PC-9 (cell line): ENCODE measurements around the gene SHC2. TPM values are rescaled to one million over a fixed set of nuclear protein-coding genes. Genes with fewer than 3 reads are reported as not detected.
A peak's percentile ranks its signal among the peaks of the same experiment; 100 is the strongest.
"Not testable (repeated sequence)": the region's sequence is repeated elsewhere in the genome, so short reads cannot be mapped to it uniquely, and the experiment has no call there.

ENCODE experiments used
- BruUV-seq: library from RNA; stranded (reverse); fragments of 400-500 nt; replicated peaks from 2 replicates; lab custom pipeline; 2021; lab: Mats Ljungman, UMichigan
- CTCF ChIA-PET: fragments of 300-600 bp; sonication (Branson Sonifier 250); formaldehyde crosslinking; loops from one replicate; lab custom pipeline; 2022; ENCODE audit warnings: antibody characterized with exemption; lab: Charles Lee
- POLR2A ChIA-PET: fragments of 300-600 bp; sonication (Branson Sonifier 250); formaldehyde crosslinking; loops from one replicate; lab custom pipeline; 2022; ENCODE audit warnings: antibody characterized with exemption; ENCODE audit not compliant: unreplicated experiment; lab: Charles Lee
- DNase-seq, 2 experiments: peaks; one replicate each; pipeline versions ENCODE4 v3.0.0 to v3.0.0-alpha.2; 2015 to 2022; ENCODE audit warnings: mixed read lengths in 1 of 2
- H2AFZ ChIP-seq: fragments of 200-600 bp; sonication (generic); 2 replicates; pipeline ENCODE4 v1.8.1; 2017; ENCODE audit warnings: antibody characterized with exemption
- H3F3A ChIP-seq: fragments of 200-600 bp; sonication (generic); 2 replicates; pipeline ENCODE4 v1.8.1; 2017; ENCODE audit warnings: antibody characterized with exemption, mild to moderate bottlenecking, low read depth; ENCODE audit not compliant: insufficient read depth
- H3K27ac ChIP-seq: fragments of 200-600 bp; sonication (generic); 2 replicates; pipeline ENCODE4 v1.6.1; 2016; ENCODE audit warnings: mixed run types
- H3K27me3 ChIP-seq: fragments of 200-600 bp; sonication (generic); 2 replicates; pipeline ENCODE4 v1.6.1; 2016; ENCODE audit warnings: low read depth, mixed run types; ENCODE audit not compliant: insufficient read depth
- H3K36me3 ChIP-seq: fragments of 200-600 bp; sonication (generic); 2 replicates; pipeline ENCODE4 v1.6.1; 2016; ENCODE audit warnings: low read depth, mixed run types
- H3K4me1 ChIP-seq: fragments of 200-600 bp; sonication (generic); replicated peaks from 2 replicates; pipeline ENCODE4 v1.6.1; 2016; ENCODE audit warnings: mixed run types; ENCODE audit not compliant: insufficient read depth
- H3K4me2 ChIP-seq: fragments of 200-600 bp; sonication (generic); 2 replicates; pipeline ENCODE4 v1.6.1; 2017; ENCODE audit warnings: mixed run types
- H3K4me3 ChIP-seq: fragments of 200-600 bp; sonication (generic); 2 replicates; pipeline ENCODE4 v1.6.1; 2016; ENCODE audit warnings: mixed run types
- H3K79me2 ChIP-seq: fragments of 200-600 bp; sonication (generic); 2 replicates; pipeline ENCODE4 v1.6.1; 2017; ENCODE audit warnings: low read depth, mixed run types
- H3K9me2 ChIP-seq: fragments of 200-600 bp; sonication (generic); 2 replicates; pipeline ENCODE4 v1.8.1; 2017; ENCODE audit warnings: mild to moderate bottlenecking; ENCODE audit not compliant: insufficient read depth
- H3K9me3 ChIP-seq: fragments of 200-600 bp; sonication (generic); 2 replicates; pipeline ENCODE4 v1.8.1; 2016; ENCODE audit warnings: low read depth; ENCODE audit not compliant: insufficient read depth
- H4K20me1 ChIP-seq: fragments of 200-600 bp; sonication (generic); 2 replicates; pipeline ENCODE4 v1.8.1; 2017; ENCODE audit not compliant: insufficient read depth
- EZH2 ChIP-seq: fragments of 200-600 bp; sonication (generic); IDR thresholded peaks from 2 replicates; pipeline ENCODE4 v1.8.0; 2017; ENCODE audit warnings: antibody characterized with exemption, low read depth
- intact Hi-C: fragments of 100-400 bp; cut with micrococcal nuclease; formaldehyde crosslinking; loops from one replicate; pipeline ENCODE4 v1.10.0; 2022; ENCODE audit not compliant: unreplicated experiment
- total RNA-seq: library from RNA; stranded (reverse); gene quantifications from 2 replicates; pipeline ENCODE4 v1.2.3, GENCODE V29; 2021
- TF ChIP-seq, protein P1 (sequence below): fragments of 200-600 bp; sonication (generic); conservative IDR thresholded peaks from 2 replicates; pipeline ENCODE4 v1.6.1; 2017; ENCODE audit warnings: mixed run types, antibody characterized with exemption, mild to moderate bottlenecking, moderate library complexity

SHC2 gene
- total RNA-seq, 1 experiment from 2014 or later, result 0.70 TPM

DNA sequence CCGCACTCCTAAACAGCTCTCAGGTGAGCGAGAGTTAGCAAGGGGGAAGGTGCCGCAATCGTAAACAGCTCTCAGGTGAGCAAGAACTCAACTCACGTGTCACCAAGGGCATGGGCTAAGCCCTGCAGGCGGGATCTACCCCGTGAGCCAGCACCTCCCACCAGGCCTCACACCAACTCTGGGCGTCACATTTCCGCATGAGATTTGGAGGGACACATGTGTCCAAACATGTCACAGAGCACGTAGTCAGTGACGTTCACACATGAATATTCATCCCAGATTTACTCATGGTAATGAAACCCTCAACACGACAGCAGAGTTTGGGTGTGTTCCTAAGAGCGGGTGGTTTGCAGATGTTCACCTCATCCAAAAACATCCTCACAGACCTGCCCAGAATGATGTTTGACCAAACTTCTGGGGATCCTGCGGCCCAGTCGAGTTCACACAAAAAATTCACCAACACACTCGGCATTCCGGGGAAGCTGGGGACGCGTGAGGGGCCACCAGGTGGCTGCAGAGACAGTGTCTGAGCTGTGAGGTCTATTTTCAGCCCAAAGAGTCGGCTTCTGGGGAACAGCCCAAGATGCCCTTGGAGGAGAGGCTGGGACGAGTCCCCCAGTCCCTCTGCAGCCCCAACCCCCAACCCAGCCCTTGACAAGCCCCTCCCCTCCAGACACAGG, 71.4 kb downstream of the SHC2 start:
- Histone ChIP-seq H4K20me1 (no peaks in the 10 kb centered on the region), H3F3A (peaks cover 5% of the 10 kb centered on the region; the same call in 1 of the 2 replicates), H2AFZ (no peak overlapping the region), H3K36me3 (no peaks in the 10 kb centered on the region), H3K9me2 (no peaks in the 10 kb centered on the region), H3K4me3 (no peak overlapping the region), H3K4me1 (no peaks in the 10 kb centered on the region), H3K9me3 (no peaks in the 10 kb centered on the region), H3K27me3 (peaks cover 28% of the 10 kb centered on the region), H3K4me2 (no peak overlapping the region), H3K79me2 (no peaks in the 10 kb centered on the region), H3K27ac (no peak overlapping the region)
- no TSS peak for BruUV-seq
- CTCF ChIA-PET, result no interaction called here
- TF ChIP-seq, protein P1, sequence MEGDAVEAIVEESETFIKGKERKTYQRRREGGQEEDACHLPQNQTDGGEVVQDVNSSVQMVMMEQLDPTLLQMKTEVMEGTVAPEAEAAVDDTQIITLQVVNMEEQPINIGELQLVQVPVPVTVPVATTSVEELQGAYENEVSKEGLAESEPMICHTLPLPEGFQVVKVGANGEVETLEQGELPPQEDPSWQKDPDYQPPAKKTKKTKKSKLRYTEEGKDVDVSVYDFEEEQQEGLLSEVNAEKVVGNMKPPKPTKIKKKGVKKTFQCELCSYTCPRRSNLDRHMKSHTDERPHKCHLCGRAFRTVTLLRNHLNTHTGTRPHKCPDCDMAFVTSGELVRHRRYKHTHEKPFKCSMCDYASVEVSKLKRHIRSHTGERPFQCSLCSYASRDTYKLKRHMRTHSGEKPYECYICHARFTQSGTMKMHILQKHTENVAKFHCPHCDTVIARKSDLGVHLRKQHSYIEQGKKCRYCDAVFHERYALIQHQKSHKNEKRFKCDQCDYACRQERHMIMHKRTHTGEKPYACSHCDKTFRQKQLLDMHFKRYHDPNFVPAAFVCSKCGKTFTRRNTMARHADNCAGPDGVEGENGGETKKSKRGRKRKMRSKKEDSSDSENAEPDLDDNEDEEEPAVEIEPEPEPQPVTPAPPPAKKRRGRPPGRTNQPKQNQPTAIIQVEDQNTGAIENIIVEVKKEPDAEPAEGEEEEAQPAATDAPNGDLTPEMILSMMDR, result no peak
- POLR2A ChIA-PET, result no interaction called here
- DNase-seq, result no peak
- intact Hi-C loops, result no loop called here

DNA sequence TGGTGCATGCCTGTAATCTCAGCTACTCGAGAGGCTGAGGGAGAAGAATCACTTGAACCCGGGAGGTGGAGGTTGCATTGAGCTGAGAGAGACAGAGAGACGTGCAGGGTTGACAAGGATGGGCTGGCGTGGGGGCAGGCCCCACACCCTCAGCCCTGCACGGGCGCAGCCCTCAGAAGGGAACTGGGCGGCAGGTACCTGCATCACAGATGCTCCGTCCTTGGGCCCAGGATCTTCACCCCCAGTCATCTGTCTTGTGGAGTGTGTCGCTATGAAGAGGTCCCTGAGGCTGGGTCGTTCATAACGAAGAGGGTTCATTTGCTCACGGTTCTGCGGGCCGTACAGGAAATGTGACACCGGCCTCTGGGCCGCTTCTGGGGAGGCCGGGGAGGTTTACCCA, 72.1 kb downstream of the SHC2 start:
- no TSS peak for BruUV-seq
- ChIA-PET CTCF (interaction anchor here (0.6 kb wide), 1 partner anchor 31 kb away, joined by 3 read pairs; no protein-coding TSS in a partner anchor), POLR2A (no interaction called here)
- H3K36me3 ChIP-seq, result no peaks in the 10 kb centered on the region
- no peak for TF ChIP-seq EZH2
- TF ChIP-seq, protein P1, result no peak
- no peaks in the 10 kb centered on the region for H3K79me2 ChIP-seq
- H4K20me1 ChIP-seq, result no peaks in the 10 kb centered on the region
- H3K4me2 ChIP-seq, result no peak overlapping the region
- peaks cover 5% of the 10 kb centered on the region; the same call in 1 of the 2 replicates for H3F3A ChIP-seq
- H3K9me2 ChIP-seq, result no peaks in the 10 kb centered on the region
- no peaks in the 10 kb centered on the region for H3K4me1 ChIP-seq
- H3K27me3 ChIP-seq, result peaks cover 28% of the 10 kb centered on the region
- no peak overlapping the region for H3K4me3 ChIP-seq
- no peaks in the 10 kb centered on the region for H3K9me3 ChIP-seq
- H3K27ac ChIP-seq, result no peak overlapping the region
- no peak overlapping the region for H2AFZ ChIP-seq
- no peak for DNase-seq
- intact Hi-C loops, result no loop called here

DNA sequence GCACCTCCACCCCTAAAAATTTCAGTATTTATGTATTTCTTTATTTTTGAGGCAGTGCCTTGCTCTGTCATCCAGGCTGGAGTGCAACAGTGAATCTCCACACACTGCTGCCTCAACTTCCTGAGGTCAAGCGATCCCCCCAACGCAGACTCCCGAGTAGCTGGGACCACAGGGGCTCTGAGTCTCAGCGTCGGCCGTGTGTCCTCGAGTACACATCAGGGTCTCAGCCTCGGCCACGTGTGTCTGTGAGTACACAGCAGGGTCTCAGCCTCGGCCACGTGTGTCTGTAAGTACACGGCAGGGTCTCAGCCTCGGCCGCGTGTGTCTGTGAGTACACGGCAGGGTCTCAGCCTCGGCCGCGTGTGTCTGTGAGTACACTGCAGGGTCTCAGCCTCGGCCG, 73.1 kb downstream of the SHC2 start:
- no TSS peak for BruUV-seq
- Histone ChIP-seq H3K4me3 (no peak overlapping the region), H4K20me1 (no peaks in the 10 kb centered on the region), H3F3A (no peaks in the 10 kb centered on the region), H3K9me2 (no peaks in the 10 kb centered on the region), H3K36me3 (no peaks in the 10 kb centered on the region), H3K27me3 (peaks cover 36% of the 10 kb centered on the region), H3K4me2 (no peak overlapping the region), H3K79me2 (no peaks in the 10 kb centered on the region), H3K4me1 (peaks cover 4% of the 10 kb centered on the region; the same call in 1 of the 2 replicates), H2AFZ (no peak overlapping the region), H3K9me3 (no peaks in the 10 kb centered on the region), H3K27ac (no peak overlapping the region)
- ChIA-PET CTCF (no interaction called here), POLR2A (no interaction called here)
- no peak for DNase-seq
- intact Hi-C loops, result no loop called here
- no peak for TF ChIP-seq EZH2
- TF ChIP-seq, protein P1, result no peak

DNA sequence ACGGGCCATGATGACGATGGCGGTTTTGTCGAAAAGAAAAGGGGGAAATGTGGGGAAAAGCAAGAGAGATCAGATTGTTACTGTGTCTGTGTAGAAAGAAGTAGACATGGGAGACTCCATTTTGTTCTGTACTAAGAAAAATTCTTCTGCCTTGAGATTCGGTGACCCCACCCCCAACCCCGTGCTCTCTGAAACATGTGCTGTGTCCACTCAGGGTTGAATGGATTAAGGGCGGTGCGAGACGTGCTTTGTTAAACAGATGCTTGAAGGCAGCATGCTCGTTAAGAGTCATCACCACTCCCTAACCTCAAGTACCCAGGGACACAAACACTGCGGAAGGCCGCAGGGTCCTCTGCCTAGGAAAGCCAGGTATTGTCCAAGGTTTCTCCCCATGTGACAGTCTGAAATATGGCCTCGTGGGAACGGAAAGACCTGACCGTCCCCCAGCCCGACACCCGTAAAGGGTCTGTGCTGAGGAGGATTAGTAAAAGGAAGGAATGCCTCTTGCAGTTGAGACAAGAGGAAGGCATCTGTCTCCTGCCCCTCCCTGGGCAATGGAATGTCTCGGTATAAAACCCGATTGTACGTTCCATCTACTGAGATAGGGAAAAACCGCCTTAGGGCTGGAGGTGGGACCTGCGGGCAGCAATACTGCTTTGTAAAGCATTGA, 74.1 kb downstream of the SHC2 start:
- intact Hi-C loops, result not testable (repeated sequence)

DNA sequence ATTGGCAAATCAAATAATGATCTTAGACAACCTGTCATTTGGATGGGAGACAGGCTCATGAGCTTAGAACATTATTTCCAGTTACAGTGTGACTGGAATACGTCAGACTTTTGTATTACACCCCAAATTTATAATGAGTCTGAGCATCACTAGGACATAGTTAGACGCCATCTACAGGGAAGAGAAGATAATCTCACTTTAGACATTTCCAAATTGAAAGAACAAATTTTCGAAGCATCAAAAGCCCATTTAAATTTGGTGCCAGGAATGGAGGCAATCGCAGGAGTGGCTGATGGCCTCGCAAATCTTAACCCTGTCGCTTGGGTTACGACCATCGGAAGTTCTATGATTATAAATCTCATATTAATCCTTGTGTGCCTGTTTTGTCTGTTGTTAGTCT, 74.6 kb downstream of the SHC2 start:
- H3K9me2 ChIP-seq, H3K4me1 ChIP-seq, H3K36me3 ChIP-seq, H3K27ac ChIP-seq, H4K20me1 ChIP-seq, DNase-seq, H3K9me3 ChIP-seq, intact Hi-C loops, H3F3A ChIP-seq, POLR2A ChIA-PET, CTCF ChIA-PET, H3K4me3 ChIP-seq, H3K4me2 ChIP-seq, BruUV-seq, H3K79me2 ChIP-seq, H2AFZ ChIP-seq: not testable (repeated sequence)
- peaks cover 29% of the 10 kb centered on the region for H3K27me3 ChIP-seq

More for the DNA sequence above, 74.1 kb downstream of the SHC2 start:
- CTCF ChIA-PET, H3K79me2 ChIP-seq, H4K20me1 ChIP-seq, H3K36me3 ChIP-seq, H3F3A ChIP-seq, H3K4me1 ChIP-seq, H3K9me2 ChIP-seq, H3K9me3 ChIP-seq, H3K4me2 ChIP-seq, POLR2A ChIA-PET, H2AFZ ChIP-seq, H3K27ac ChIP-seq, H3K4me3 ChIP-seq: not testable (repeated sequence)
- H3K27me3 ChIP-seq, result peaks cover 35% of the 10 kb centered on the region
- TSS peak; percentile 75 for BruUV-seq
- DNase-seq, result peak in 1 of 2 experiments; percentile 30
